ENCODE measurements around the gene ZSCAN5A. TPM values are rescaled to one million over a fixed set of nuclear protein-coding genes. Genes with fewer than 3 reads are reported as not detected.
A peak's percentile ranks its signal among the peaks of the same experiment; 100 is the strongest.

ZSCAN5A gene
- total RNA-seq, 1 donor from 2014 or later = 13.3 TPM

GRCh38 chr19:56319991-56320390 is 5.4 kb upstream of the ZSCAN5A start:
- no peak overlapping the region for H3K27ac ChIP-seq
- peaks cover 0 to 6% of the 10 kb centered on the region in 2 donors for H3K4me1 ChIP-seq
- TF ChIP-seq CTCF (IDR thresholded peaks at IDR 0.05) = no peak
- no peak for DNase-seq (ENCODE audit: low spot score in 2 of 2)
- intact Hi-C loops (cut with DNase I) = loop anchor here (10.0 kb wide), 5 partner anchors 515 to 1875 kb away; partner anchors contain the start of genes LENG8, UBE2S, ZIK1 and ZNF329
- no peaks in the 10 kb centered on the region for H3K27me3 ChIP-seq
- H3K4me3 ChIP-seq = no peak overlapping the region
- H3K36me3 ChIP-seq = no peaks in the 10 kb centered on the region
- peaks cover 0 to 4% of the 10 kb centered on the region in 2 donors for H3K9me3 ChIP-seq

GRCh38 chr19:56317749-56318148 is 3.1 kb upstream of the ZSCAN5A start:
- peaks cover 0 to 4% of the 10 kb centered on the region in 2 donors for H3K9me3 ChIP-seq
- intact Hi-C loops (cut with DNase I) = loop anchor here (10.0 kb wide), 5 partner anchors 517 to 1873 kb away; partner anchors contain the start of genes LENG8, UBE2S, ZIK1 and ZNF329
- no peak for TF ChIP-seq CTCF (IDR thresholded peaks at IDR 0.05)
- H3K27me3 ChIP-seq = no peaks in the 10 kb centered on the region
- H3K4me3 ChIP-seq = no peak overlapping the region
- no peak overlapping the region for H3K27ac ChIP-seq
- no peak for DNase-seq (ENCODE audit: low spot score in 2 of 2)
- peaks cover 0 to 6% of the 10 kb centered on the region in 2 donors for H3K4me1 ChIP-seq
- no peaks in the 10 kb centered on the region for H3K36me3 ChIP-seq

GRCh38 chr19:56316728-56317127 is 2.1 kb upstream of the ZSCAN5A start:
- no peak for TF ChIP-seq CTCF (IDR thresholded peaks at IDR 0.05)
- DNase-seq (ENCODE audit: low spot score in 2 of 2) = no peak
- Histone ChIP-seq H3K36me3 (no peaks in the 10 kb centered on the region), H3K27ac (no peak overlapping the region), H3K4me1 (peaks cover 0 to 6% of the 10 kb centered on the region in 2 donors), H3K9me3 (peaks cover 0 to 4% of the 10 kb centered on the region in 2 donors), H3K4me3 (no peak overlapping the region), H3K27me3 (no peaks in the 10 kb centered on the region)
- intact Hi-C loops (cut with DNase I) = loop anchor here (10.0 kb wide), 5 partner anchors 518 to 1872 kb away; partner anchors contain the start of genes LENG8, UBE2S, ZIK1 and ZNF329

GRCh38 chr19:56315077-56315828 is 614 bp upstream of the ZSCAN5A start:
- Histone ChIP-seq H3K36me3 (no peaks in the 10 kb centered on the region), H3K9me3 (no peaks in the 10 kb centered on the region), H3K27me3 (no peaks in the 10 kb centered on the region), H3K4me3 (peak overlapping the region; percentile 72 to 86), H3K27ac (peak overlapping the region; percentile 91 to 98), H3K4me1 (peaks cover 0 to 6% of the 10 kb centered on the region in 2 donors)
- DNase-seq (ENCODE audit: low spot score in 2 of 2) = peak; percentile 92 to 97
- intact Hi-C loops (cut with DNase I) = loop anchor here (2.0 to 10.0 kb wide), 8 partner anchors 54 to 1870 kb away; partner anchors contain the start of genes LENG8, UBE2S, ZIK1 and ZNF329
- no peak for TF ChIP-seq CTCF (IDR thresholded peaks at IDR 0.05)

GRCh38 chr19:56314018-56314380 is 640 bp downstream of the ZSCAN5A start:
- intact Hi-C loops (cut with DNase I) = loop anchor here (1.0 to 10.0 kb wide), 11 partner anchors 55 to 1869 kb away; partner anchors contain the start of genes LENG8, UBE2S, ZIK1 and ZNF329

More at GRCh38 chr19:56314018-56314380, 640 bp downstream of the ZSCAN5A start:
- Histone ChIP-seq H3K27me3 (no peaks in the 10 kb centered on the region), H3K36me3 (no peaks in the 10 kb centered on the region), H3K27ac (peak overlapping the region; percentile 91 to 98), H3K4me1 (peaks cover 0 to 6% of the 10 kb centered on the region in 2 donors), H3K4me3 (peak overlapping the region; percentile 72 to 86), H3K9me3 (no peaks in the 10 kb centered on the region)
- no peak for TF ChIP-seq CTCF (IDR thresholded peaks at IDR 0.05)
- DNase-seq (ENCODE audit: low spot score in 2 of 2) = peak in 1 of 2 donors; percentile 67
